H1 (cell line): ENCODE measurements around the gene XAB2. TPM values are rescaled to one million over a fixed set of nuclear protein-coding genes. Genes with fewer than 3 reads are reported as not detected.

Experiments used
- CTCF ChIA-PET: fragments of 300-600 bp; sonication (Branson Sonifier 250); formaldehyde crosslinking; loops from one replicate; lab custom pipeline; 2021; ENCODE audit not compliant: partially characterized antibody; lab: Charles Lee
- POLR2A ChIA-PET: fragments of 300-600 bp; sonication (Branson Sonifier 250); formaldehyde crosslinking; loops from one replicate; lab custom pipeline; 2021; ENCODE audit warnings: inconsistent platforms; ENCODE audit not compliant: partially characterized antibody; lab: Charles Lee
- DNase-seq, 2 experiments: peaks; one replicate each; pipeline versions ENCODE4 v3.0.0 to v3.0.0-alpha.2; 2010 to 2022; ENCODE audit warnings: low spot score in 2 of 2, low read depth in 1 of 2, mixed read lengths in 1 of 2
- FAIRE-seq: peaks from 2 replicates; lab custom pipeline; 2011; peaks lifted over from hg19 to GRCh38; lab: Jason Lieb, UNC
- H2AFZ ChIP-seq: 2 replicates; pipeline ENCODE4 v1.8.1; 2012; ENCODE audit warnings: low read length, inconsistent platforms
- H2AK5ac ChIP-seq: 2 replicates; pipeline ENCODE4 v1.6.1; 2013; ENCODE audit warnings: low read depth, low read length
- H2BK120ac ChIP-seq: replicated peaks from 2 replicates; pipeline ENCODE3; 2013; ENCODE audit warnings: low read depth, low read length, inconsistent platforms
- H2BK12ac ChIP-seq: 2 replicates; pipeline ENCODE4 v1.6.1; 2013; ENCODE audit warnings: low read depth, low read length
- H2BK15ac ChIP-seq: 2 replicates; pipeline ENCODE4 v1.6.1; 2013; ENCODE audit warnings: low read length
- H2BK20ac ChIP-seq: 2 replicates; pipeline ENCODE4 v1.6.1; 2013; ENCODE audit warnings: low read length
- H2BK5ac ChIP-seq: 2 replicates; pipeline ENCODE4 v1.6.1; 2013; ENCODE audit warnings: low read depth, low read length
- H3K14ac ChIP-seq: 2 replicates; pipeline ENCODE4 v1.6.1; 2013; ENCODE audit warnings: inconsistent platforms; ENCODE audit not compliant: insufficient read length
- H3K18ac ChIP-seq: 2 replicates; pipeline ENCODE4 v1.6.1; 2013; ENCODE audit warnings: low read length; ENCODE audit errors: extremely low read depth
- H3K23ac ChIP-seq: 2 replicates; pipeline ENCODE4 v1.6.1; 2013; ENCODE audit warnings: inconsistent platforms; ENCODE audit not compliant: insufficient read length
- H3K23me2 ChIP-seq: 2 replicates; pipeline ENCODE4 v1.6.1; 2013; ENCODE audit warnings: low read depth, low read length
- H3K27ac ChIP-seq: 2 replicates; pipeline ENCODE4 v1.6.1; 2011; ENCODE audit warnings: low read depth, low read length, inconsistent platforms
- H3K27me3 ChIP-seq, 4 experiments: replicated peaks in 1 of 4; 1 replicate in 1 of 4; 2 replicates in 3 of 4; pipeline versions ENCODE4 v1.6.1 to v1.8.1; 2011 to 2013; ENCODE audit warnings: low read length in 3 of 4, mild to moderate bottlenecking in 3 of 4, inconsistent platforms in 2 of 4, mixed read lengths in 2 of 4, moderate library complexity in 1 of 4; ENCODE audit not compliant: control insufficient read depth in 3 of 4, insufficient read depth in 3 of 4; ENCODE audit errors: extremely low read depth in 1 of 4
- H3K36me3 ChIP-seq, 4 experiments: 2 replicates each; pipeline versions ENCODE4 v1.6.1 to v1.8.1; 2011 to 2013; ENCODE audit warnings: mild to moderate bottlenecking in 4 of 4, low read length in 3 of 4, moderate library complexity in 2 of 4, control low read depth in 1 of 4, inconsistent platforms in 1 of 4; ENCODE audit not compliant: insufficient read depth in 4 of 4, control insufficient read depth in 2 of 4
- H3K4ac ChIP-seq: replicated peaks from 2 replicates; pipeline ENCODE3; 2013; ENCODE audit warnings: low read length, low read depth, mixed read lengths, inconsistent platforms; ENCODE audit not compliant: insufficient read length
- H3K4me1 ChIP-seq, 4 experiments: replicated peaks in 1 of 4; 1 replicate in 1 of 4; 2 replicates in 3 of 4; pipeline versions ENCODE4 v1.6.1 to v1.8.1; 2011 to 2013; ENCODE audit warnings: low read length in 3 of 4, inconsistent platforms in 2 of 4, mixed read lengths in 1 of 4; ENCODE audit not compliant: insufficient read depth in 4 of 4, control insufficient read depth in 3 of 4
- H3K4me2 ChIP-seq, 2 experiments: 2 replicates each; pipeline versions ENCODE4 v1.6.1 to v1.8.1; 2011 to 2013; ENCODE audit warnings: low read depth in 2 of 2, low read length in 2 of 2, control low read depth in 1 of 2, inconsistent platforms in 1 of 2, mild to moderate bottlenecking in 1 of 2; ENCODE audit not compliant: insufficient read depth in 1 of 2
- H3K4me3 ChIP-seq, 4 experiments: fragments of 200-600, 300-600 bp in 1 of 4; sonication (generic), shearing (Covaris generic), sonication (Bioruptor Twin) in 1 of 4; 2 replicates each; pipeline versions ENCODE4 v1.5.1 to v1.8.1; 2011 to 2016; ENCODE audit warnings: low read length in 4 of 4, low read depth in 3 of 4, control low read depth in 2 of 4, inconsistent platforms in 2 of 4, mild to moderate bottlenecking in 2 of 4, mixed read lengths in 1 of 4, moderate library complexity in 1 of 4; ENCODE audit not compliant: insufficient read depth in 2 of 4; ENCODE audit errors: extremely low read depth in 1 of 4
- H3K56ac ChIP-seq: replicated peaks from 2 replicates; pipeline ENCODE3; 2013; ENCODE audit warnings: low read depth, mild to moderate bottlenecking, mixed read lengths, low read length, inconsistent platforms; ENCODE audit not compliant: insufficient read length
- H3K79me1 ChIP-seq: 2 replicates; pipeline ENCODE4 v1.6.1; 2013; ENCODE audit warnings: low read depth, low read length, control low read depth
- H3K79me2 ChIP-seq, 2 experiments: 2 replicates each; pipeline versions ENCODE4 v1.6.1 to v1.8.1; 2012 to 2013; ENCODE audit warnings: low read length in 2 of 2, mild to moderate bottlenecking in 2 of 2, inconsistent platforms in 1 of 2; ENCODE audit not compliant: insufficient read depth in 2 of 2, control insufficient read depth in 1 of 2
- H3K9ac ChIP-seq, 4 experiments: replicated peaks in 1 of 4; 1 replicate in 1 of 4; 2 replicates in 3 of 4; pipeline versions ENCODE4 v1.6.1 to v1.8.1; 2011 to 2013; ENCODE audit warnings: low read depth in 3 of 4, low read length in 3 of 4, control low read depth in 2 of 4, mild to moderate bottlenecking in 2 of 4, moderate library complexity in 2 of 4, inconsistent platforms in 1 of 4; ENCODE audit errors: extremely low read depth in 1 of 4
- H3K9me3 ChIP-seq, 2 experiments: 2 replicates each; pipeline versions ENCODE4 v1.6.1 to v1.8.1; 2012 to 2013; ENCODE audit warnings: mild to moderate bottlenecking in 2 of 2, moderate library complexity in 2 of 2, control low read depth in 1 of 2, inconsistent platforms in 1 of 2, low read depth in 1 of 2, low read length in 1 of 2, mixed read lengths in 1 of 2; ENCODE audit not compliant: insufficient read depth in 2 of 2
- H4K20me1 ChIP-seq, 2 experiments: replicated peaks in 1 of 2; 2 replicates each; pipeline versions ENCODE3 to v1.8.1; 2011 to 2013; ENCODE audit warnings: inconsistent platforms in 2 of 2, low read length in 2 of 2, mild to moderate bottlenecking in 1 of 2; ENCODE audit not compliant: insufficient read depth in 2 of 2, control insufficient read depth in 1 of 2
- H4K5ac ChIP-seq: 2 replicates; pipeline ENCODE4 v1.6.1; 2013; ENCODE audit warnings: low read length, low read depth, mixed read lengths, inconsistent platforms; ENCODE audit not compliant: insufficient read length
- H4K8ac ChIP-seq: 2 replicates; pipeline ENCODE4 v1.8.0; 2013; ENCODE audit warnings: mild to moderate bottlenecking, moderate library complexity, low read length, inconsistent platforms; ENCODE audit not compliant: insufficient read depth; ENCODE audit errors: extremely low read depth
- H4K91ac ChIP-seq: replicated peaks from 2 replicates; pipeline ENCODE3; 2013; ENCODE audit warnings: low read length, mixed read lengths, inconsistent platforms; ENCODE audit not compliant: insufficient read length
- BACH1 ChIP-seq: IDR thresholded peaks from 2 replicates; pipeline ENCODE4 v1.6.1; 2012; ENCODE audit warnings: low read length, improper control_type of control experiment
- BRCA1 ChIP-seq: IDR thresholded peaks from 2 replicates; pipeline ENCODE4 v1.6.1; 2012; ENCODE audit warnings: low read depth, low read length, improper control_type of control experiment
- NRF1 ChIP-seq: IDR thresholded peaks from 2 replicates; pipeline ENCODE4 v1.6.1; 2011; ENCODE audit warnings: mild to moderate bottlenecking, low read depth, low read length, improper control_type of control experiment
- WGBS, 2 experiments: shearing (Covaris generic) in 1 of 2; methylation state at CpG; one replicate each; pipeline versions ENCODE4 v1.1.6 to v1.1.7; 2013 to 2015; ENCODE audit warnings: low lambda C conversion rate in 2 of 2, mixed read lengths in 2 of 2, inconsistent platforms in 1 of 2, low coverage in 1 of 2, missing lambda C conversion rate in 1 of 2; ENCODE audit not compliant: insufficient replicate concordance in 2 of 2, insufficient coverage in 1 of 2, insufficient read length in 1 of 2; ENCODE audit errors: extremely low coverage in 1 of 2, missing lambda C conversion rate in 1 of 2; 5-methylcytosine and 5-hydroxymethylcytosine counted together
- polyA plus RNA-seq, 7 experiments: library from polyadenylated mRNA; depleted of rRNA in 3 of 7; stranded (reverse) in 5 of 7; unstranded in 2 of 7; fragments of >200 nt in 5 of 7; fragments of 200-250 nt in 2 of 7; gene quantifications; 1 replicate in 5 of 7; 2 replicates in 1 of 7; 4 replicates in 1 of 7; pipeline versions ENCODE4 v1.2.1 to v1.2.3, GENCODE V29; 2011 to 2013; ENCODE audit warnings: missing spikeins in 2 of 7, mixed read lengths in 2 of 7
- total RNA-seq: library from RNA; stranded (reverse); fragmentation: NEBNext Ultra II Directional; extraction: Animal tissue kit (Norgen Biotek cat#: 25700); gene quantifications from 2 replicates; pipeline ENCODE4 v1.2.1, GENCODE V29; 2021

The XAB2 gene
- total and polyA plus RNA-seq, 2 of the 8 experiments (the other 6 are each of a cell fraction or from before 2014, with no cell fraction given), result 48.2 to 49.4 TPM

DNA sequence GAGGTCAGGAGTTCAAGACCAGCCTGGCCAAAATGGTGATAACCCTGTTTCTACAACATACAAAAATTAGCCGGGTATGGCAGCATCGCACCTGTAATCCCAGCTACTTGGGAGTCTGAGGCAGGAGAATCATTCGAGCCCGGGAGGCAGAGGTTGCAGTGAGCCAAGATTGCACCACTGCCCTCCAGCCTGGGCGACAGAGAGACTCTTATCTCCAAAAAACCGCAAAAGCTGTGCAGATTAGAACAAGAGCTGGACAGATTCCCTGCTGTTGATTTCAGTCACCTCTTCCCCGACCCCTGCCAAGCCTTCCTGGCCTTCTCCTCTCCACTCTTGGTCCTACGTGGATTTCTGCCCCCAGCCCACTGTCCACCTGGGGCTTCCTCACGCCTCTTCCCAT is 25.4 kb downstream of the XAB2 start:
- Histone ChIP-seq H2BK120ac (no peak overlapping the region), H3K79me1 (peaks cover 2% of the 10 kb centered on the region), H4K5ac (no peak overlapping the region), H3K9me3 (no peaks in the 10 kb centered on the region), H3K79me2 (peaks cover 0 to 11% of the 10 kb centered on the region in 2 experiments; a peak in 2 of 4 replicates), H2BK5ac (no peak overlapping the region), H3K14ac (no peak overlapping the region), H4K8ac (no peak overlapping the region), H2AFZ (no peak overlapping the region), H3K4ac (no peak overlapping the region), H2BK12ac (no peak overlapping the region), H4K20me1 (peaks cover 3 to 22% of the 10 kb centered on the region in 2 experiments), H3K4me3 (no peak overlapping the region), H3K36me3 (peaks cover 2 to 8% (median 5%) of the 10 kb centered on the region in 4 experiments; a peak in 5 of 8 replicates), H3K18ac (no peak overlapping the region), H3K56ac (no peak overlapping the region), H3K9ac (no peak overlapping the region), H4K91ac (no peak overlapping the region), H2BK15ac (no peak overlapping the region), H3K4me2 (no peak overlapping the region), H3K4me1 (no peaks in the 10 kb centered on the region; a peak in 3 of 7 replicates), H3K27ac (no peak overlapping the region), H2AK5ac (no peak overlapping the region), H3K23me2 (peaks cover 10% of the 10 kb centered on the region; the same call in 1 of the 2 replicates), H3K27me3 (no peaks in the 10 kb centered on the region), H3K23ac (no peak overlapping the region), H2BK20ac (no peak overlapping the region)
- POLR2A ChIA-PET, result no interaction called here
- CTCF ChIA-PET, result interaction anchor here (0.9 to 1.2 kb wide), 3 partner anchors 15 to 38 kb away, joined by 3 to 8 read pairs (median 3); no protein-coding TSS in a partner anchor
- FAIRE-seq, result no peak
- 89% methylated on average over 9 of the region's 9 CpGs; no CpG with 5 or more reads in 1 of the 2 experiments for WGBS, 2 experiments
- DNase-seq, result no peak
- TF ChIP-seq BACH1 (no peak), BRCA1 (no peak), NRF1 (no peak)
